ENCODE measurements around the gene DEFB112. TPM values are rescaled to one million over a fixed set of nuclear protein-coding genes. Genes with fewer than 3 reads are reported as not detected.

DEFB112 gene
- total and polyA plus RNA-seq, 7 donors = not detected

GRCh38 chr6:50021894-50022293, 27.8 kb downstream of the DEFB112 start, which contains the start of gene DEFB110:
TSS of gene DEFB110 (minus strand) at chr6:50021994. CDS start at chr6:50021935, 59 bp downstream.
- no peaks in the 10 kb centered on the region for H3K27me3 ChIP-seq
- no peaks in the 10 kb centered on the region for H3K36me3 ChIP-seq
- no peak for DNase-seq
- H3K27ac ChIP-seq = no peak within 1 kb of the TSS
- intact Hi-C loops (cut with DNase I) = no loop called here
- no peaks in the 10 kb centered on the region for H3K4me1 ChIP-seq
- no peaks in the 10 kb centered on the region for H3K9me3 ChIP-seq
- TF ChIP-seq POLR2AphosphoS5 (IDR thresholded peaks at IDR 0.05) = no peak
- no peak for TF ChIP-seq CTCF (IDR thresholded peaks at IDR 0.05)
- no peak for TF ChIP-seq EP300 (IDR thresholded peaks at IDR 0.05)
- no peak for TF ChIP-seq POLR2A (IDR thresholded peaks at IDR 0.05)
- no peak within 1 kb of the TSS for H3K4me3 ChIP-seq

GRCh38 chr6:50007819-50008218, 41.9 kb downstream of the DEFB112 start:
- Histone ChIP-seq H3K27me3 (no peaks in the 10 kb centered on the region), H3K27ac (no peak overlapping the region), H3K4me1 (no peaks in the 10 kb centered on the region), H3K4me3 (no peak overlapping the region), H3K36me3 (no peaks in the 10 kb centered on the region), H3K9me3 (no peaks in the 10 kb centered on the region)
- TF ChIP-seq POLR2AphosphoS5 (IDR thresholded peaks at IDR 0.05) (no peak), CTCF (IDR thresholded peaks at IDR 0.05) (no peak), EP300 (IDR thresholded peaks at IDR 0.05) (no peak), POLR2A (IDR thresholded peaks at IDR 0.05) (no peak)
- WGBS, 2 donors = 83 to 87% methylated on average over 3 of the region's 3 CpGs
- intact Hi-C loops (cut with DNase I) = no loop called here
- DNase-seq = no peak

- DNase-seq = no peak
- TF ChIP-seq POLR2AphosphoS5 (IDR thresholded peaks at IDR 0.05) (no peak), POLR2A (IDR thresholded peaks at IDR 0.05) (no peak), CTCF (IDR thresholded peaks at IDR 0.05) (no peak), EP300 (IDR thresholded peaks at IDR 0.05) (no peak)
- Histone ChIP-seq H3K9me3 (no peaks in the 10 kb centered on the region), H3K27me3 (no peaks in the 10 kb centered on the region), H3K36me3 (no peaks in the 10 kb centered on the region), H3K4me1 (no peaks in the 10 kb centered on the region), H3K4me3 (no peak overlapping the region), H3K27ac (no peak overlapping the region)
- intact Hi-C loops (cut with DNase I) = no loop called here
- 39 to 60% methylated on average over 3 of the region's 3 CpGs for WGBS, 2 donors
These were observed 46.6 kb downstream of the DEFB112 start for GRCh38 chr6:50003139-50003538.

- intact Hi-C loops (cut with DNase I) = no loop called here
- H3K27me3 ChIP-seq = no peaks in the 10 kb centered on the region
- H3K36me3 ChIP-seq = no peaks in the 10 kb centered on the region
- no peak overlapping the region for H3K4me3 ChIP-seq
- DNase-seq = no peak
- TF ChIP-seq EP300 (IDR thresholded peaks at IDR 0.05) (no peak), CTCF (IDR thresholded peaks at IDR 0.05) (no peak), POLR2AphosphoS5 (IDR thresholded peaks at IDR 0.05) (no peak), POLR2A (IDR thresholded peaks at IDR 0.05) (no peak)
- H3K27ac ChIP-seq = no peak overlapping the region
- no peaks in the 10 kb centered on the region for H3K9me3 ChIP-seq
- no peaks in the 10 kb centered on the region for H3K4me1 ChIP-seq
These were observed 54.5 kb downstream of the DEFB112 start for GRCh38 chr6:49995278-49995677.

Other genes starting within 250 kb of the DEFB112 start
- gene CRISP1, start 183.4 kb downstream of the DEFB112 start, total RNA-seq = not detected
- gene CRISP1, start 183.4 kb downstream of the DEFB112 start, polyA plus RNA-seq = not detected
- gene DEFB114, start 85.8 kb downstream of the DEFB112 start, total RNA-seq = not detected
- not detected for gene DEFB114, start 85.8 kb downstream of the DEFB112 start, polyA plus RNA-seq
- gene DEFB113, start 80.3 kb downstream of the DEFB112 start, total RNA-seq = not detected
- not detected for gene DEFB113, start 80.3 kb downstream of the DEFB112 start, polyA plus RNA-seq
- gene DEFB110, start 27.9 kb downstream of the DEFB112 start, total RNA-seq = not detected
- not detected for gene DEFB110, start 27.9 kb downstream of the DEFB112 start, polyA plus RNA-seq